Astrocyte of the spinal cord (primary cell): ENCODE measurements around the gene MAB21L3.

ENCODE experiments used
- DNase-seq: peaks from one replicate; pipeline ENCODE4 v3.0.0; 2011; ENCODE audit warnings: low read depth, low spot score
- H3K4me3 ChIP-seq: 2 replicates; pipeline ENCODE4 v1.5.1; 2011; ENCODE audit warnings: low read depth, mild to moderate bottlenecking, low read length, moderate library complexity
- CTCF ChIP-seq: IDR thresholded peaks from 2 replicates; pipeline ENCODE4 v1.5.1; 2012; ENCODE audit warnings: low read depth, mild to moderate bottlenecking, low read length, inconsistent platforms
- in situ Hi-C: cut with HindIII; loops from 2 replicates; pipeline ENCODE4 v1.10.0; 2017; ENCODE audit warnings: low sequenced_read_pairs

MAB21L3 gene

GRCh38 chr1:116178837-116179236 lies 67.6 kb downstream of the MAB21L3 start:
- H3K4me3 ChIP-seq = no peak overlapping the region
- no peak for TF ChIP-seq CTCF
- no peak for DNase-seq
- in situ Hi-C loops = no loop called here

GRCh38 chr1:116179419-116179818 lies 68.2 kb downstream of the MAB21L3 start:
- in situ Hi-C loops = no loop called here
- DNase-seq = no peak
- no peak for TF ChIP-seq CTCF
- no peak overlapping the region for H3K4me3 ChIP-seq

- in situ Hi-C loops = no loop called here
- H3K4me3 ChIP-seq = no peak overlapping the region
- no peak for TF ChIP-seq CTCF
- DNase-seq = no peak
Measured at GRCh38 chr1:116179964-116180363, 68.8 kb downstream of the MAB21L3 start.

GRCh38 chr1:116182019-116182714 lies 71.0 kb downstream of the MAB21L3 start:
- no peak overlapping the region for H3K4me3 ChIP-seq
- no peak for TF ChIP-seq CTCF
- no peak for DNase-seq
- in situ Hi-C loops = no loop called here
